GM21529 (cell line): ENCODE data around the gene PTER.
A peak's percentile ranks its signal among the peaks of the same experiment; 100 is the strongest.

Experiments used
- ATAC-seq: cut with Tn5 transposase; IDR thresholded peaks from one replicate; pipeline ENCODE4 v1.9.1; 2021; ENCODE audit not compliant: unreplicated experiment

PTER gene

GRCh38 chr10:16470747-16471146 is 33.9 kb downstream of the PTER start:
- ATAC-seq, result no peak

GRCh38 chr10:16472828-16473227 is 36.0 kb downstream of the PTER start:
- no peak for ATAC-seq

- no peak for ATAC-seq
Measured at GRCh38 chr10:16477757-16478156, 40.9 kb downstream of the PTER start.

- no peak for ATAC-seq
Measured at GRCh38 chr10:16478801-16479200, 42.0 kb downstream of the PTER start.

GRCh38 chr10:16481052-16481728 is 44.4 kb downstream of the PTER start:
- ATAC-seq, result no peak

- no peak for ATAC-seq
Measured at GRCh38 chr10:16483241-16483917, 46.6 kb downstream of the PTER start.

GRCh38 chr10:16490511-16490910 is 53.7 kb downstream of the PTER start:
- no peak for ATAC-seq

- no peak for ATAC-seq
Measured at GRCh38 chr10:16491933-16492332, 55.1 kb downstream of the PTER start.

GRCh38 chr10:16493884-16494536 is 57.2 kb downstream of the PTER start:
- ATAC-seq, result no peak

GRCh38 chr10:16497911-16498310 is 61.1 kb downstream of the PTER start:
- no peak for ATAC-seq

- ATAC-seq, result no peak
Measured at GRCh38 chr10:16505161-16505560, 68.4 kb downstream of the PTER start.

- no peak for ATAC-seq
Measured at GRCh38 chr10:16509996-16510395, 73.2 kb downstream of the PTER start.

- no peak for ATAC-seq
Measured at GRCh38 chr10:16510843-16511242, 74.0 kb downstream of the PTER start.

GRCh38 chr10:16518822-16519221 is 82.0 kb downstream of the PTER start:
- no peak for ATAC-seq

GRCh38 chr10:16519250-16519907 is 82.6 kb downstream of the PTER start:
- peak; percentile 66 for ATAC-seq

GRCh38 chr10:16519908-16520861 is 83.4 kb downstream of the PTER start:
- peak; percentile 16 for ATAC-seq

GRCh38 chr10:16520900-16521299 is 84.1 kb downstream of the PTER start:
- ATAC-seq, result peak; percentile 43

GRCh38 chr10:16521311-16522016 is 84.7 kb downstream of the PTER start, which contains the start of gene C1QL3:
C1QL3 (minus strand) TSS chr10:16521879; CDS start chr10:16521065, 814 bp downstream.
- ATAC-seq, result peak; percentile 26

- ATAC-seq, result no peak
Measured at GRCh38 chr10:16527452-16527851, 90.6 kb downstream of the PTER start.

GRCh38 chr10:16529853-16530252 is 93.0 kb downstream of the PTER start:
- ATAC-seq, result no peak
